GM18498 (cell line): Measurements from ENCODE around the gene RSAD1.
"Not testable (repeated sequence)": the region's sequence is repeated elsewhere in the genome, so short reads cannot be mapped to it uniquely, and the experiment has no call there.

ENCODE experiments used
- ATAC-seq: cut with Tn5 transposase; IDR thresholded peaks from one replicate; pipeline ENCODE4 v1.9.1; 2021; ENCODE audit warnings: mild to moderate bottlenecking, moderate library complexity; ENCODE audit not compliant: unreplicated experiment

Gene RSAD1

GRCh38 chr17:50471009-50471905 is 7.4 kb upstream of the RSAD1 start:
- ATAC-seq: no peak

- no peak for ATAC-seq
Measured at GRCh38 chr17:50472286-50472685, 6.4 kb upstream of the RSAD1 start.

- ATAC-seq: not testable (repeated sequence)
Measured at GRCh38 chr17:50472761-50473161, 5.9 kb upstream of the RSAD1 start.

- ATAC-seq: no peak
Measured at GRCh38 chr17:50473901-50474300, 4.8 kb upstream of the RSAD1 start.

GRCh38 chr17:50474523-50474922 is 4.1 kb upstream of the RSAD1 start:
- ATAC-seq: no peak

GRCh38 chr17:50475362-50475761 is 3.3 kb upstream of the RSAD1 start:
- ATAC-seq: no peak

- not testable (repeated sequence) for ATAC-seq
Measured at GRCh38 chr17:50475775-50476544, 2.7 kb upstream of the RSAD1 start.

GRCh38 chr17:50476545-50477315 is 1.9 kb upstream of the RSAD1 start:
- no peak for ATAC-seq

- ATAC-seq: no peak
Measured at GRCh38 chr17:50477976-50478375, 684 bp upstream of the RSAD1 start.

- ATAC-seq: no peak
Measured at GRCh38 chr17:50479522-50480141, 972 bp downstream of the RSAD1 start.

GRCh38 chr17:50480142-50480764 is 1.6 kb downstream of the RSAD1 start:
- no peak for ATAC-seq

GRCh38 chr17:50480854-50481490 is 2.3 kb downstream of the RSAD1 start:
- ATAC-seq: no peak

- ATAC-seq: no peak
Measured at GRCh38 chr17:50481648-50482047, 3.0 kb downstream of the RSAD1 start.

- ATAC-seq: no peak
Measured at GRCh38 chr17:50482110-50482509, 3.5 kb downstream of the RSAD1 start.

GRCh38 chr17:50482516-50482915 is 3.9 kb downstream of the RSAD1 start:
- peak; percentile 27 for ATAC-seq

- no peak for ATAC-seq
Measured at GRCh38 chr17:50483266-50483665, 4.6 kb downstream of the RSAD1 start.

GRCh38 chr17:50484386-50485155 is 5.9 kb downstream of the RSAD1 start:
- ATAC-seq: no peak

GRCh38 chr17:50487213-50488096 is 8.8 kb downstream of the RSAD1 start:
- no peak for ATAC-seq
